Brain microvascular endothelial cell (primary cell): ENCODE results near the gene XDH.

ENCODE experiments used
- DNase-seq: peaks from one replicate; pipeline ENCODE4 v3.0.0-alpha.2; 2020
- H3K27ac ChIP-seq: fragments of 250-450 bp; sonication (Bioruptor Pico); 2 replicates; pipeline ENCODE4 v1.5.1; 2020; ENCODE audit warnings: mild to moderate bottlenecking, moderate library complexity
- H3K27me3 ChIP-seq: fragments of 250-450 bp; sonication (Bioruptor Pico); replicated peaks from 2 replicates; pipeline ENCODE4 v1.5.1; 2020; ENCODE audit warnings: mild to moderate bottlenecking
- H3K36me3 ChIP-seq: fragments of 250-450 bp; sonication (Bioruptor Pico); replicated peaks from 2 replicates; pipeline ENCODE4 v1.5.1; 2020; ENCODE audit warnings: mild to moderate bottlenecking
- H3K4me3 ChIP-seq: 2 replicates; pipeline ENCODE4 v1.5.1; 2011; ENCODE audit warnings: low read depth, mild to moderate bottlenecking, control low read depth, low read length, moderate library complexity
- CTCF ChIP-seq: IDR thresholded peaks from 2 replicates; pipeline ENCODE4 v1.5.1; 2011; ENCODE audit warnings: low read depth, mild to moderate bottlenecking, moderate library complexity, low read length, control low read depth, inconsistent platforms; ENCODE audit errors: missing control alignments
- in situ Hi-C: cut with HindIII; loops from 2 replicates; pipeline ENCODE4 v1.10.0; 2017; ENCODE audit warnings: low sequenced_read_pairs, low pct_ligation_motif_present

The XDH gene

DNA sequence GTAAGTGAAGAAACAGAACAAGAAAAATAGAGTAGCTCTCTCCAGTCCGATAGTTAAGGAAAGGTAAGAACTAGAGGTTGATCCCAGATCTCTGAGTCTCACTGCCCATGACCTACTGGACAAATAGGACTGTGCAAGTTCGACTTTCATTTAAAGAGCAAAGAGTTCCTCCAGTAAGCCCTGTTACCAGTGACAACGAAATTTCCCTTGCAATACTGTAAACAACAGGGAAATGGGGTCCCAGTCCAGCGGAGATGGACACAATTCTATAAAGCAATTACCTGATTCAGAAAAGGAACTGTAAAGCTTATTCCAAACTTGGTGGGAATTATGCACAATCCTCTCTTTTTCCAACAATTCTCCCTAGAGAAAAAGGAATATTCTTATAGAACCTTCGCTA, 65.9 kb downstream of the XDH start:
- H3K27me3 ChIP-seq = no peaks in the 10 kb centered on the region
- H3K27ac ChIP-seq = no peak overlapping the region
- no peaks in the 10 kb centered on the region for H3K36me3 ChIP-seq
- TF ChIP-seq CTCF = no peak
- in situ Hi-C loops = no loop called here
- H3K4me3 ChIP-seq = no peak overlapping the region
- DNase-seq = no peak

GRCh38 chr2:31347750-31348149, 66.8 kb downstream of the XDH start:
- in situ Hi-C loops = no loop called here
- TF ChIP-seq CTCF = no peak
- Histone ChIP-seq H3K4me3 (no peak overlapping the region), H3K27ac (no peak overlapping the region), H3K36me3 (no peaks in the 10 kb centered on the region), H3K27me3 (no peaks in the 10 kb centered on the region)
- DNase-seq = peak; percentile 58

DNA sequence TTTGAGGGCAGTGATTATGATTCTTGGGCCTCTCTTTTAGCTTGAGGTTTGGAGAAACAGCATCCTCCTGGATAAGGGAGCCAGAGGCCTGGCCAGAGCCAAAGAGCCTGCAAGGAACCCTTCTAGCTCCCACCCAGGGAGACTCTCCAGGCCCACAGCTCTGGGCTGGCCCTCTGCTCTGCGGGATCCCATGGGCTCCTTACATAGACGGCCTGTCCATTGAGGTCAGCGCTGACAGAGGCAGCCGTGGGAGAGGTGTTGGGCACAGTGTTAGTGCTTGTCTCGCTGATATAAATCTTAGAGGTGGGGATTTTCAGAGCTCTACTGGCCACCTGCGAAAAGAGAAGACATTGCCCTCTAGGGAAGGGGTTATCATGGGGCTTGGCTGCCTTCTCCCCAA, 67.2 kb downstream of the XDH start:
- in situ Hi-C loops = no loop called here
- DNase-seq = no peak
- no peak overlapping the region for H3K27ac ChIP-seq
- H3K36me3 ChIP-seq = no peaks in the 10 kb centered on the region
- H3K4me3 ChIP-seq = no peak overlapping the region
- no peak for TF ChIP-seq CTCF
- no peaks in the 10 kb centered on the region for H3K27me3 ChIP-seq

GRCh38 chr2:31344447-31344846, 70.1 kb downstream of the XDH start:
- in situ Hi-C loops = no loop called here
- Histone ChIP-seq H3K36me3 (no peaks in the 10 kb centered on the region), H3K27ac (no peak overlapping the region), H3K4me3 (no peak overlapping the region), H3K27me3 (no peaks in the 10 kb centered on the region)
- DNase-seq = no peak
- TF ChIP-seq CTCF = no peak

- H3K27ac ChIP-seq = no peak overlapping the region
- no peaks in the 10 kb centered on the region for H3K36me3 ChIP-seq
- in situ Hi-C loops = no loop called here
- no peak for TF ChIP-seq CTCF
- H3K27me3 ChIP-seq = no peaks in the 10 kb centered on the region
- H3K4me3 ChIP-seq = no peak overlapping the region
- DNase-seq = no peak
These were observed 73.2 kb downstream of the XDH start for GRCh38 chr2:31341351-31341750.

GRCh38 chr2:31339696-31340095, 74.8 kb downstream of the XDH start:
- TF ChIP-seq CTCF = no peak
- H3K36me3 ChIP-seq = no peaks in the 10 kb centered on the region
- H3K4me3 ChIP-seq = no peak overlapping the region
- no peak overlapping the region for H3K27ac ChIP-seq
- no peak for DNase-seq
- in situ Hi-C loops = no loop called here
- no peaks in the 10 kb centered on the region for H3K27me3 ChIP-seq
